HEK293 (cell line): ENCODE data around the gene MFSD6L.
A peak's percentile ranks its signal among the peaks of the same experiment; 100 is the strongest.

Experiments used
- CTCF ChIA-PET: fragments of 350-600 bp; formaldehyde crosslinking; extraction: SDS; loops from one replicate; lab custom pipeline; 2021; ENCODE audit warnings: antibody characterized with exemption; lab: Yijun Ruan, JAX
- POLR2A ChIA-PET: fragments of 300-600 bp; formaldehyde crosslinking; extraction: SDS; loops from one replicate; lab custom pipeline; 2020; ENCODE audit warnings: antibody characterized with exemption, inconsistent platforms; lab: Yijun Ruan, JAX
- H3K27ac ChIP-seq: fragments of 200-500 bp; sonication (Bioruptor generic); 2 replicates; pipeline ENCODE4 v1.5.1; 2014; ENCODE audit warnings: low read depth, low read length, control low read depth, inconsistent platforms; ENCODE audit errors: extremely low read depth
- H3K36me3 ChIP-seq, 2 experiments: fragments of 200-500 bp in 1 of 2; sonication (Bioruptor generic) in 1 of 2; 1 replicate in 1 of 2; 2 replicates in 1 of 2; pipeline ENCODE4 v1.5.1; 2014 to 2017; ENCODE audit warnings: inconsistent platforms in 2 of 2, low read length in 2 of 2; ENCODE audit not compliant: control insufficient read depth in 2 of 2, insufficient read depth in 1 of 2
- H3K4me1 ChIP-seq: fragments of 200-500 bp; sonication (Bioruptor generic); 2 replicates; pipeline ENCODE4 v1.5.1; 2014; ENCODE audit warnings: mild to moderate bottlenecking, low read length, inconsistent platforms; ENCODE audit not compliant: control insufficient read depth, insufficient read depth
- H3K4me3 ChIP-seq: 2 replicates; pipeline ENCODE4 v1.5.1; 2011; ENCODE audit warnings: low read depth, mild to moderate bottlenecking, control low read depth, low read length, moderate library complexity
- H3K9me3 ChIP-seq: fragments of 200-500 bp; sonication (Bioruptor generic); 2 replicates; pipeline ENCODE4 v1.5.1; 2014; ENCODE audit warnings: low read depth, low read length, inconsistent platforms; ENCODE audit not compliant: control insufficient read depth, insufficient read depth
- BCL11B ChIP-seq: fragments of 450-650 bp; formaldehyde crosslinking; IDR thresholded peaks from 2 replicates; pipeline ENCODE4 v1.5.1; 2016; ENCODE audit warnings: low read depth, missing biosample characterization, missing genetic modification characterization
- CTCF ChIP-seq: fragments of 450-650 bp; formaldehyde crosslinking; IDR thresholded peaks from 2 replicates; pipeline ENCODE4 v1.5.1; 2016; ENCODE audit warnings: missing biosample characterization, missing genetic modification characterization
- HOXD13 ChIP-seq: sonication (generic); formaldehyde crosslinking; IDR thresholded peaks from 2 replicates; pipeline ENCODE4 v1.8.0; 2022; ENCODE audit warnings: missing genetic modification reagents, borderline replicate concordance
- IKZF3 ChIP-seq: fragments of 450-650 bp; IDR thresholded peaks from 2 replicates; pipeline ENCODE4 v1.5.0; 2018; ENCODE audit warnings: missing biosample characterization, mild to moderate bottlenecking, missing genetic modification characterization, moderate library complexity
- KLF16 ChIP-seq: fragments of 450-650 bp; formaldehyde crosslinking; IDR thresholded peaks from 2 replicates; pipeline ENCODE4 v1.5.1; 2017; ENCODE audit warnings: missing biosample characterization, missing genetic modification characterization
- KLF8 ChIP-seq: fragments of 450-650 bp; formaldehyde crosslinking; IDR thresholded peaks from 2 replicates; pipeline ENCODE4 v1.5.1; 2016; ENCODE audit warnings: missing biosample characterization, missing genetic modification characterization
- MZF1 ChIP-seq: fragments of 450-650 bp; formaldehyde crosslinking; IDR thresholded peaks from 2 replicates; pipeline ENCODE4 v1.5.1; 2017; ENCODE audit warnings: missing biosample characterization, missing genetic modification characterization, borderline replicate concordance
- ZBTB48 ChIP-seq: fragments of 450-650 bp; formaldehyde crosslinking; IDR thresholded peaks from 2 replicates; pipeline ENCODE4 v1.5.1; 2016; ENCODE audit warnings: missing biosample characterization, missing genetic modification characterization
- ZFP69B ChIP-seq: fragments of 450-650 bp; formaldehyde crosslinking; IDR thresholded peaks from 2 replicates; pipeline ENCODE4 v1.5.1; 2016; ENCODE audit warnings: missing biosample characterization, missing genetic modification characterization
- ZNF2 ChIP-seq: fragments of 450-650 bp; formaldehyde crosslinking; IDR thresholded peaks from 2 replicates; pipeline ENCODE4 v1.5.1; 2016; ENCODE audit warnings: missing biosample characterization, missing genetic modification characterization
- ZNF416 ChIP-seq: fragments of 450-650 bp; formaldehyde crosslinking; IDR thresholded peaks from 2 replicates; pipeline ENCODE4 v1.5.1; 2016; ENCODE audit warnings: missing biosample characterization, missing genetic modification characterization
- ZNF473 ChIP-seq: fragments of 450-650 bp; formaldehyde crosslinking; IDR thresholded peaks from 2 replicates; pipeline ENCODE4 v1.5.1; 2017; ENCODE audit warnings: missing biosample characterization, missing genetic modification characterization
- ZNF501 ChIP-seq: fragments of 450-650 bp; formaldehyde crosslinking; IDR thresholded peaks from 2 replicates; pipeline ENCODE4 v1.5.1; 2016; ENCODE audit warnings: missing biosample characterization, missing genetic modification characterization
- ZNF518A ChIP-seq: fragments of 450-650 bp; formaldehyde crosslinking; conservative IDR thresholded peaks from 2 replicates; pipeline ENCODE4 v1.5.1; 2016; ENCODE audit warnings: low read depth, missing biosample characterization, missing genetic modification characterization
- ZNF521 ChIP-seq: fragments of 450-650 bp; formaldehyde crosslinking; IDR thresholded peaks from 2 replicates; pipeline ENCODE4 v1.5.1; 2017; ENCODE audit warnings: missing biosample characterization, mild to moderate bottlenecking, missing genetic modification characterization
- ZNF549 ChIP-seq: fragments of 450-650 bp; IDR thresholded peaks from 2 replicates; pipeline ENCODE4 v1.5.1; 2018; ENCODE audit warnings: missing biosample characterization, missing genetic modification characterization, mild to moderate bottlenecking, inconsistent platforms, moderate library complexity
- ZNF555 ChIP-seq: fragments of 450-650 bp; formaldehyde crosslinking; conservative IDR thresholded peaks from 2 replicates; pipeline ENCODE4 v1.5.1; 2017; ENCODE audit warnings: missing biosample characterization, mild to moderate bottlenecking, missing genetic modification characterization, inconsistent platforms
- ZNF585B ChIP-seq: fragments of 450-650 bp; formaldehyde crosslinking; IDR thresholded peaks from 2 replicates; pipeline ENCODE4 v1.5.1; 2016; ENCODE audit warnings: missing biosample characterization, missing genetic modification characterization
- ZNF600 ChIP-seq: fragments of 450-650 bp; formaldehyde crosslinking; IDR thresholded peaks from 2 replicates; pipeline ENCODE4 v1.5.1; 2016; ENCODE audit warnings: missing biosample characterization, missing genetic modification characterization
- ZNF624 ChIP-seq: fragments of 450-650 bp; formaldehyde crosslinking; IDR thresholded peaks from 2 replicates; pipeline ENCODE4 v1.5.1; 2017; ENCODE audit warnings: missing biosample characterization, missing genetic modification characterization
- ZNF654 ChIP-seq: fragments of 450-650 bp; formaldehyde crosslinking; IDR thresholded peaks from 2 replicates; pipeline ENCODE4 v1.5.1; 2016; ENCODE audit warnings: low read depth, missing biosample characterization, missing genetic modification characterization
- ZNF658 ChIP-seq: fragments of 450-650 bp; formaldehyde crosslinking; IDR thresholded peaks from 2 replicates; pipeline ENCODE4; 2016; ENCODE audit warnings: missing biosample characterization, missing genetic modification characterization
- ZNF701 ChIP-seq: fragments of 450-650 bp; formaldehyde crosslinking; IDR thresholded peaks from 2 replicates; pipeline ENCODE4 v1.5.1; 2016; ENCODE audit warnings: missing biosample characterization, missing genetic modification characterization
- ZNF707 ChIP-seq: fragments of 450-650 bp; formaldehyde crosslinking; IDR thresholded peaks from 2 replicates; pipeline ENCODE4 v1.5.1; 2016; ENCODE audit warnings: missing biosample characterization, missing genetic modification characterization
- TF ChIP-seq, protein P1 (sequence below): fragments of 450-650 bp; formaldehyde crosslinking; IDR thresholded peaks from 2 replicates; pipeline ENCODE4 v1.5.1; 2016; ENCODE audit warnings: missing biosample characterization, missing genetic modification characterization, borderline replicate concordance

The MFSD6L gene

GRCh38 chr17:8785547-8786413, 13.4 kb downstream of the MFSD6L start:
- TF ChIP-seq ZNF585B (no peak), ZNF707 (tag by site-specific recombination) (no peak), ZNF624 (no peak), ZNF600 (peak; percentile 28; the same call in 1 of the 2 replicates), ZNF518A (tag by site-specific recombination) (no peak), ZBTB48 (tag by site-specific recombination) (0 out of 2 replicates have a peak, but pooled peaks have one; percentile 50), ZNF2 (tag by site-specific recombination) (0 out of 2 replicates have a peak, but pooled peaks have one; percentile 36), IKZF3 (peak; percentile 46; the same call in 1 of the 2 replicates), ZNF654 (tag by site-specific recombination) (peak; percentile 80), MZF1 (peak; percentile 98), CTCF (tag by site-specific recombination) (peak; percentile 75), ZNF555 (tag by site-specific recombination) (no peak), ZNF416 (no peak), ZFP69B (tag by site-specific recombination) (no peak)
- Histone ChIP-seq H3K4me1 (no peaks in the 10 kb centered on the region), H3K9me3 (no peaks in the 10 kb centered on the region; the same call in 1 of the 2 replicates), H3K36me3 (no peaks in the 10 kb centered on the region), H3K27ac (no peak overlapping the region), H3K4me3 (no peak overlapping the region)
- POLR2A ChIA-PET, result interaction anchor here (0.6 to 1.2 kb wide), 2 partner anchors 409 to 873 kb away, joined by 3 read pairs; partner anchors contain the start of gene KRABD2
- CTCF ChIA-PET, result interaction anchor here (0.6 to 5.0 kb wide), 57 partner anchors 9 to 728 kb away, joined by 3 to 72 read pairs (median 4); partner anchors contain the start of genes KRABD2 and MFSD6L

GRCh38 chr17:8782176-8782575, 17.0 kb downstream of the MFSD6L start:
- no peak for TF ChIP-seq BCL11B (tag by site-specific recombination)
- TF ChIP-seq, protein P1, sequence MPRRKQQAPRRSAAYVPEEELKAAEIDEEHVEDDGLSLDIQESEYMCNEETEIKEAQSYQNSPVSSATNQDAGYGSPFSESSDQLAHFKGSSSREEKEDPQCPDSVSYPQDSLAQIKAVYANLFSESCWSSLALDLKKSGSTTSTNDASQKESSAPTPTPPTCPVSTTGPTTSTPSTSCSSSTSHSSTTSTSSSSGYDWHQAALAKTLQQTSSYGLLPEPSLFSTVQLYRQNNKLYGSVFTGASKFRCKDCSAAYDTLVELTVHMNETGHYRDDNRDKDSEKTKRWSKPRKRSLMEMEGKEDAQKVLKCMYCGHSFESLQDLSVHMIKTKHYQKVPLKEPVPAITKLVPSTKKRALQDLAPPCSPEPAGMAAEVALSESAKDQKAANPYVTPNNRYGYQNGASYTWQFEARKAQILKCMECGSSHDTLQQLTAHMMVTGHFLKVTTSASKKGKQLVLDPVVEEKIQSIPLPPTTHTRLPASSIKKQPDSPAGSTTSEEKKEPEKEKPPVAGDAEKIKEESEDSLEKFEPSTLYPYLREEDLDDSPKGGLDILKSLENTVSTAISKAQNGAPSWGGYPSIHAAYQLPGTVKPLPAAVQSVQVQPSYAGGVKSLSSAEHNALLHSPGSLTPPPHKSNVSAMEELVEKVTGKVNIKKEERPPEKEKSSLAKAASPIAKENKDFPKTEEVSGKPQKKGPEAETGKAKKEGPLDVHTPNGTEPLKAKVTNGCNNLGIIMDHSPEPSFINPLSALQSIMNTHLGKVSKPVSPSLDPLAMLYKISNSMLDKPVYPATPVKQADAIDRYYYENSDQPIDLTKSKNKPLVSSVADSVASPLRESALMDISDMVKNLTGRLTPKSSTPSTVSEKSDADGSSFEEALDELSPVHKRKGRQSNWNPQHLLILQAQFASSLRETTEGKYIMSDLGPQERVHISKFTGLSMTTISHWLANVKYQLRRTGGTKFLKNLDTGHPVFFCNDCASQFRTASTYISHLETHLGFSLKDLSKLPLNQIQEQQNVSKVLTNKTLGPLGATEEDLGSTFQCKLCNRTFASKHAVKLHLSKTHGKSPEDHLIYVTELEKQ, result no peak
- TF ChIP-seq KLF8 (tag by site-specific recombination), result no peak
- no peak for TF ChIP-seq ZNF521 (tag by site-specific recombination)
- no peak for TF ChIP-seq HOXD13
- TF ChIP-seq ZNF473, result no peak
- TF ChIP-seq ZNF701, result no peak
- no peak for TF ChIP-seq ZNF501
- no peak for TF ChIP-seq KLF16
- TF ChIP-seq ZNF549 (tag by site-specific recombination), result no peak
- TF ChIP-seq ZNF658 (tag by site-specific recombination), result no peak
- Histone ChIP-seq H3K27ac (no peak overlapping the region), H3K4me1 (no peaks in the 10 kb centered on the region), H3K4me3 (no peak overlapping the region), H3K36me3 (no peaks in the 10 kb centered on the region), H3K9me3 (no peaks in the 10 kb centered on the region; the same call in 1 of the 2 replicates)
- POLR2A ChIA-PET, result no interaction called here
- CTCF ChIA-PET, result interaction anchor here (0.9 to 4.7 kb wide), 4 partner anchors 13 to 663 kb away, joined by 3 to 21 read pairs (median 4); no protein-coding TSS in a partner anchor
